Vein endothelial cell (primary cell): Measurements from ENCODE around the gene TRAP1. TPM values are rescaled to one million over a fixed set of nuclear protein-coding genes. Genes with fewer than 3 reads are reported as not detected.

Experiments used
- total RNA-seq: library from RNA; depleted of rRNA; stranded (reverse); fragments of >200 nt; gene quantifications from 2 replicates; pipeline ENCODE4 v1.2.3, GENCODE V29; 2012

The TRAP1 gene
- total RNA-seq = 99.4 and 110 TPM in 2 replicates

DNA sequence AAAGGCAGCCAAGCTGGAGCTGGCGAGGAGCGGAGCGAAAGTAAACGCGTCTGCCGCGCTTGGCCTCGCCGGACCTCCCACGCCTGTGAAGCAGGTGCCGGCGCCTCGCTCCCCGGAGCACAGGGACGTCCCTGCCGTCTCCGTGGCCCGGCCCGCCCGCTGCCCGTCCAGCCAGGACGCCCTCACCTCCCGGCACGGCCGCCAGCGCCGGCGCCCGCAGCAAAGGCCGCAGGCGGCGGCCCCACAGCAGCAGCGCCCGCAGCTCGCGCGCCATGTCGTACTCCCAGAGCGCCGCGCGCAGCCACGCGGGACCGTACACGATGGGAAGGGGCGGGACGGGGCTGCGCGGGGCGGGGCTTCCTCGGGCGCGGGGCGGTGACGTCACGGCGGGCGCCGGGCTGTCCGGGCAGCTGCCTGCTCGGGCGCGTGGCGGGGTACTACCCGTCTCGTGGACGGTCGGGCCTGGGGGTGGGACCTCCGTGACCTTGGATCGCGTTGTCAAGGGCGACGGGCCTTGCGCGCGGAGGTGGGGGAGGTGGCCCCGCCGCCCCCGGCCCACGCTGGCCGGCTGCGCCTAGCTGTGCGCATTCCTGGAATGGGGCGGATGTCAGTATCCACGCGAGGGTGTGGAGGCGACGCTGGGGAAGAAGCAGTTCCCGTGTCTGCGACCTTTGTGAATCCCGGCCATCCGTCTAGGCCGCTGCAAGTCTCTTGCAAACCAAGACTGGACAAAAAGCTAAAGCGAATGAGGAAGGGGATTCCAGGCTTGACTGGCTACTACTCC lies at the start of gene TRAP1:
TSS of gene TRAP1 (minus strand) at position 290 of the 784 bp plus-strand sequence. CDS start at position 274, 16 bp downstream.

DNA sequence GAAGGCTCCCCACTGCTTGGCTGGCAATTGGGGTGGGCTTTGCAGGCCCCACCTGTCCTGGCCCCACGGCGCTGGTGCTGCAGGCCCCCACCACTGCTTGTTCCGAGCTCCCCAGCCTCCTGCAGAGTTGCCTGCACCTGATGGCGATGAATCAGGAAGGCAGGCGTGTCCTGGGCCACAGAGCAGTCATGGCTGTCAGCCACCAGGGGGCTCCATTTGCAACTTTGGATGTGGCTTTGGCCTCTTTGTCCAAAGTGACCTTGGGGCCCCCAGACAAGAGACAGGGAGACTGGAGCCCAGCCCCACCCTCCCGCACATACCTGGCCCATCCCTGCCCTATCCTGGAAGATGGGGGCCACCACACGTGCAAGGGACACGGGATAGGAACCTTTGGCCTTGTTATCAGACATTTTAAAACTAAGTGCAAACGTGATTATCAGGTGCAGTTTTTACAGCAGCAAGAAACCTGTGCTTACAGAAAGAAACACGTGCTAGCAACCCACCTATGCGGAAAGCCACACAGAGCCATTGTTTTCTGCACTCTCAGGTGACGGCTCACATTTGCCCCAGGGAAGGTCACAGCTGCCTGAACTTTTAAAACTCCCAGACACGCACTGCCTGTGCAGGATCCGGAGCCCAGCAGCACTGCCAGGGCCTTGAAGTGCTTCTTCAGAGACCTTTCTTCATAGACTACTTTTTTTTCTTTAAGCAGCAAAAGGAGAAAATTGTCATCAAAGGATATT lies 62.9 kb downstream of the TRAP1 start, which contains the start of gene DNASE1:
TSS of gene DNASE1 (plus strand) at position 443 of the 743 bp plus-strand sequence. CDS start 683 bp downstream, outside the sequence.

DNA sequence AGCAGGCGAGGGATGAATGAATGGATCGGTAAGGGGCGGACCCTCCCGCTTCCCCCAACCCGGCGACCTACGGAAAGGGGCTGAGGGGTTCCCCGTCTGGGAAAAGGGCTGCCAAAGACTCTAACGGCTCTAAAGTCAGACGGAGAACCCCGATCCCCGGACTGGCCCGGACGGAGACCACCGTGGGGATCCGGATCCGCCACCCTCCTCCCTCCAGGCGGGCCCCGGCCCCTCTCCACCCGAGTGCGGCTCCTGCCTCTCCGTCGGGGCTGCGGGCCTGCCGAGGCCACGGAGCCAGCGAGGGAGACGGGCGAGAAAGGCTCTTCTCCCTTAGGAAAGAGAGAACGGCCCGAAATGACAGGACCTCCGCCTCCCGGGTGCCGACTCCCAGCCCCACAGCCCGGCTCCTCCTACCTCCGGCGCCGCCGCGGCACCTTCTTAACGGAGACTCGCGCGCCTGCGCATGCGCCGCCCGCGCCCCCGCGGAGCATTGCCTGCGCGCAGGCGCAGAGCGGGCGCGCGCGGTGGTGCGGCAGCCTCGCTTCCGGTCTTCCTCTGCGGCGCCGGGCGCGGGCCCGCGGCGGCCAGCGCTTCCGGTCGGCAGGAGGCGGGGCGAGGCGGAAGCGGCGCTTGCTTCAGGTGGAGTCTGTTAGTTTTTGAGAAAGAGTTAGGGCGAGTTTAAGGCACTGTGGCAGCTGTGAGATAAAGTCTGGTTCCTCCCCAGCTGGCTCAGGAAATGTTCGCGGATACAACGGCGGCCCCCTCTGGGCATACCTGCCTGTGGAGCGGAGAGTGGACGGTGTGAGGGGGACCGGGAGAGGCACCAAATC lies 106.0 kb downstream of the TRAP1 start, which contains the start of gene SLX4:
TSS of gene SLX4 (minus strand) at position 461 of the 830 bp plus-strand sequence. CDS start 2,642 bp downstream, outside the sequence.

Other genes with a start within 250 kb of the TRAP1 start
- not detected in 2 replicates for gene C16orf90, start 222.0 kb downstream of the TRAP1 start, total RNA-seq
- gene CLUAP1, start 216.5 kb downstream of the TRAP1 start, total RNA-seq = 9.5 and 10.1 TPM in 2 replicates
- 1.9 and 2.6 TPM in 2 replicates for gene NLRC3, start 140.1 kb downstream of the TRAP1 start, total RNA-seq
- 5.6 and 6.9 TPM in 2 replicates for gene SLX4, start 105.9 kb downstream of the TRAP1 start, total RNA-seq
- gene DNASE1, start 62.8 kb downstream of the TRAP1 start, total RNA-seq = 10.8 and 10.9 TPM in 2 replicates
- gene CREBBP, start 163.2 kb upstream of the TRAP1 start, total RNA-seq = 27.3 and 31.4 TPM in 2 replicates